ENCODE results near the gene LPP.

Gene LPP

DNA sequence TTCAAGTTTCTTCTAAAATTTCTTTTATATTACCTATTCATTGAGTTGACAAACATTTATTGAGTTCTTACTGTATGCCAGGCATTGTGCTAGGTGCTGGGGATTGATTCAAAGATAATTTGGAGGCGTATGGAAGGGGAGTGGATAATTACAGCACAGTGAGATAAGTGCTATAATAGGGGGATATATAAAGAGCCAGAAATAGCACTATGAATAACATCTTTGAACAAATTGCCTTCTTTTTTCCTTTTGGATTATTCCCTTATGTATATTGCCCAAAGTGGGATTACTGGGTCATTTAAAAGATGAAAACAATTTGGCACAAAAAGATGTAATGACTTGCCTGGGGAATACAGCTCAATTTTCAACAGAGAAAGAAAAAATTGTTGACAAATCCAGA, 64.6 kb downstream of the LPP start:
- Histone ChIP-seq H2AFZ (ENCODE audit: low read length) (no peak overlapping the region), H4K20me1 (ENCODE audit: insufficient read depth, low read length) (no peaks in the 10 kb centered on the region), H3K9me3 (replicated peaks; ENCODE audit: insufficient read depth, low read length) (no peaks in the 10 kb centered on the region), H3K9ac (ENCODE audit: low read length) (no peak overlapping the region), H3K79me2 (ENCODE audit: low read length) (no peaks in the 10 kb centered on the region), H3K4me1 (ENCODE audit: low read length) (no peaks in the 10 kb centered on the region), H3F3A (ENCODE audit: insufficient read depth, low read length) (no peaks in the 10 kb centered on the region), H3K27ac (ENCODE audit: low read length) (no peak overlapping the region), H3K9me2 (replicated peaks; ENCODE audit: insufficient read depth, low read length) (no peaks in the 10 kb centered on the region), H3K4me3 (ENCODE audit: low read length) (no peak overlapping the region), H3K36me3 (replicated peaks; ENCODE audit: insufficient read depth, low read length) (no peaks in the 10 kb centered on the region), H3K4me2 (ENCODE audit: low read depth, low read length) (no peak overlapping the region), H3K27me3 (replicated peaks; ENCODE audit: insufficient read depth, low read length) (no peaks in the 10 kb centered on the region)
- TF ChIP-seq CTCF (IDR thresholded peaks at IDR 0.05; ENCODE audit: low read length) (no peak), EZH2phosphoT487 (IDR thresholded peaks at IDR 0.05; ENCODE audit: low read length) (no peak), EZH2 (optimal IDR thresholded peaks at IDR 0.05; ENCODE audit: low read depth, low read length) (no peak)
- no peak for DNase-seq

- H3K4me3 ChIP-seq (ENCODE audit: low read length) = no peak overlapping the region
- no peaks in the 10 kb centered on the region for H3K9me3 ChIP-seq (replicated peaks; ENCODE audit: insufficient read depth, low read length)
- no peak overlapping the region for H3K27ac ChIP-seq (ENCODE audit: low read length)
- DNase-seq = no peak
- no peaks in the 10 kb centered on the region for H3K79me2 ChIP-seq (ENCODE audit: low read length)
- no peak overlapping the region for H3K9ac ChIP-seq (ENCODE audit: low read length)
- H3F3A ChIP-seq (ENCODE audit: insufficient read depth, low read length) = no peaks in the 10 kb centered on the region
- no peaks in the 10 kb centered on the region for H3K27me3 ChIP-seq (replicated peaks; ENCODE audit: insufficient read depth, low read length)
- no peaks in the 10 kb centered on the region for H3K9me2 ChIP-seq (replicated peaks; ENCODE audit: insufficient read depth, low read length)
- H3K36me3 ChIP-seq (replicated peaks; ENCODE audit: insufficient read depth, low read length) = no peaks in the 10 kb centered on the region
- no peaks in the 10 kb centered on the region for H4K20me1 ChIP-seq (ENCODE audit: insufficient read depth, low read length)
- no peak overlapping the region for H3K4me2 ChIP-seq (ENCODE audit: low read depth, low read length)
- H3K4me1 ChIP-seq (ENCODE audit: low read length) = no peaks in the 10 kb centered on the region
- no peak overlapping the region for H2AFZ ChIP-seq (ENCODE audit: low read length)
- no peak for TF ChIP-seq EZH2 (optimal IDR thresholded peaks at IDR 0.05; ENCODE audit: low read depth, low read length)
- no peak for TF ChIP-seq CTCF (IDR thresholded peaks at IDR 0.05; ENCODE audit: low read length)
- TF ChIP-seq EZH2phosphoT487 (IDR thresholded peaks at IDR 0.05; ENCODE audit: low read length) = no peak
These were observed 65.2 kb downstream of the LPP start for GRCh38 chr3:188219147-188219546.

DNA sequence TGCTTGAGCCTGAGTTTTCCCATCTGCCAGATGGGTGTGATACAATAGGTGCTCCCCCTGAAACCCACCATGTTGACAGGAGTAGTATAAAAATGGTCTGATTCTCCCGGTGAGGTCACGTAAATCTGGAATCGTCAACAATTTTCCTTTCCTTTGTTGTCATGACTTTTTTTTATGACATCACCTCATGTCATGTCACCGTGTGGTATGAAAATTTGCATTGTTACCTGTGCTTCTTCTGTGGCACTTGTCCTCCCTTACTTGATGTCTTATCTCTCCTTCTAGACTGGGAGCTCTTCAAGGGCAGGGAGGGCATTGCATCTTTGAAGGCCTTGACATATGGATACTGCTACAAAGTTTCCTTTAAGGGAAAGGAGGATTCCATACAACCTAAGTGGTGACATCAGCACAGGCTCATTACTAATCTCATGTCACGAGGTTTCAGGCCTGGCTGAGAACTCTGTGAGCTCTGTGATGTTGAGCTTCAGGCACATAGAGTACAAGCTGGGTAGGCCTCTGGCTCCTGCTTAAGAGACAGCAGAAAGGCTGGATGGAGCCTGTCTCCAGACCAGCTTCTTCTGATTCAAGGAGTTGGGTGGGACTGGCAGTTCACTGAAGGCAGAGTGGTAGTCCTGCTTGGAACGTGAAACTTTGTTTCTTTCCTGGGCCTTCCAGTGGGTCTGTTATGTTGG, 66.3 kb downstream of the LPP start:
- H3K4me3 ChIP-seq (ENCODE audit: low read length) = no peak overlapping the region
- H3K79me2 ChIP-seq (ENCODE audit: low read length) = no peaks in the 10 kb centered on the region
- no peaks in the 10 kb centered on the region for H3K4me1 ChIP-seq (ENCODE audit: low read length)
- H2AFZ ChIP-seq (ENCODE audit: low read length) = no peak overlapping the region
- H3K9ac ChIP-seq (ENCODE audit: low read length) = no peak overlapping the region
- no peaks in the 10 kb centered on the region for H3K36me3 ChIP-seq (replicated peaks; ENCODE audit: insufficient read depth, low read length)
- H4K20me1 ChIP-seq (ENCODE audit: insufficient read depth, low read length) = no peaks in the 10 kb centered on the region
- no peaks in the 10 kb centered on the region for H3K9me3 ChIP-seq (replicated peaks; ENCODE audit: insufficient read depth, low read length)
- TF ChIP-seq EZH2phosphoT487 (IDR thresholded peaks at IDR 0.05; ENCODE audit: low read length) (no peak), CTCF (IDR thresholded peaks at IDR 0.05; ENCODE audit: low read length) (no peak), EZH2 (optimal IDR thresholded peaks at IDR 0.05; ENCODE audit: low read depth, low read length) (no peak)
- H3K4me2 ChIP-seq (ENCODE audit: low read depth, low read length) = no peak overlapping the region
- no peak for DNase-seq
- H3K27me3 ChIP-seq (replicated peaks; ENCODE audit: insufficient read depth, low read length) = no peaks in the 10 kb centered on the region
- no peaks in the 10 kb centered on the region for H3K9me2 ChIP-seq (replicated peaks; ENCODE audit: insufficient read depth, low read length)
- H3K27ac ChIP-seq (ENCODE audit: low read length) = no peak overlapping the region
- no peaks in the 10 kb centered on the region for H3F3A ChIP-seq (ENCODE audit: insufficient read depth, low read length)

Data from MM.1S (cell line).